ENCODE data around the gene GLIS1.

GRCh38 chr1:53539226-53539625, 199.7 kb downstream of the GLIS1 start:
- no peak for TF ChIP-seq CTCF (IDR thresholded peaks at IDR 0.05 in 4 of 5, conservative IDR thresholded peaks at IDR 0.05 in 1 of 5)
- no peak for TF ChIP-seq POLR2A (IDR thresholded peaks at IDR 0.05)
